HepG2 (cell line): ENCODE results near the gene LAMC3. TPM values are rescaled to one million over a fixed set of nuclear protein-coding genes. Genes with fewer than 3 reads are reported as not detected.
"Not testable (repeated sequence)": the region's sequence is repeated elsewhere in the genome, so short reads cannot be mapped to it uniquely, and the experiment has no call there.

Source experiments
- ATAC-seq: fragments of 200-7000 bp; cut with Tn5 transposase; 3 replicates; pipeline ENCODE4 v1.9.1; 2020; ENCODE audit warnings: mild to moderate bottlenecking, moderate library complexity
- BruUV-seq: library from RNA; stranded (reverse); fragments of 400-500 nt; replicated peaks from 2 replicates; lab custom pipeline; 2021; lab: Mats Ljungman, UMichigan
- CTCF ChIA-PET: fragments of 300-600 bp; formaldehyde crosslinking; extraction: SDS; loops from one replicate; lab custom pipeline; 2021; ENCODE audit warnings: low total read pairs, inconsistent platforms, low intra/inter-chr PET ratio; lab: Yijun Ruan, JAX
- POLR2A ChIA-PET: fragments of 350-600 bp; sonication (Branson Sonifier 250); formaldehyde crosslinking; loops from one replicate; lab custom pipeline; 2020; ENCODE audit warnings: antibody characterized with exemption, inconsistent platforms; lab: Yijun Ruan, JAX
- DNase-seq: peaks from one replicate; pipeline ENCODE4 v3.0.0-alpha.2; 2015; ENCODE audit warnings: low spot score
- FAIRE-seq: peaks from 3 replicates; lab custom pipeline; 2011; peaks lifted over from hg19 to GRCh38; lab: Jason Lieb, UNC
- H2AFZ ChIP-seq: one replicate; pipeline ENCODE4 v1.6.1; 2011; ENCODE audit warnings: low read length, inconsistent platforms
- H3K27ac ChIP-seq: fragments of 300-600 bp; 3 replicates; pipeline ENCODE4 v1.8.0; 2011; ENCODE audit warnings: mixed run types, mild to moderate bottlenecking, mixed read lengths, low read length, inconsistent platforms; ENCODE audit not compliant: insufficient read depth; ENCODE audit errors: extremely low read length
- H3K27me3 ChIP-seq, 2 experiments: fragments of 200-600 bp in 1 of 2; 2 replicates in 1 of 2; 3 replicates in 1 of 2; pipeline versions ENCODE4 v1.6.0 to v1.8.0; 2011; ENCODE audit warnings: low read length in 2 of 2, mild to moderate bottlenecking in 2 of 2, moderate library complexity in 2 of 2, inconsistent platforms in 1 of 2; ENCODE audit not compliant: insufficient read depth in 2 of 2, control insufficient read depth in 1 of 2
- H3K36me3 ChIP-seq, 2 experiments: fragments of 200-600 bp in 1 of 2; replicated peaks in 1 of 2; 2 replicates in 1 of 2; 3 replicates in 1 of 2; pipeline versions ENCODE4 v1.5.1 to v1.8.0; 2011; ENCODE audit warnings: low read length in 2 of 2, inconsistent platforms in 1 of 2; ENCODE audit not compliant: insufficient read depth in 2 of 2, control insufficient read depth in 1 of 2
- H3K4me1 ChIP-seq: 2 replicates; pipeline ENCODE4 v1.5.1; 2012; ENCODE audit warnings: low read length, inconsistent platforms; ENCODE audit not compliant: insufficient read depth
- H3K4me2 ChIP-seq: 2 replicates; pipeline ENCODE4 v1.6.0; 2011; ENCODE audit warnings: low read depth, low read length, inconsistent platforms
- H3K4me3 ChIP-seq, 3 experiments: fragments of 200-600 bp in 1 of 3; sonication (generic), shearing (Covaris generic) in 1 of 3; replicated peaks in 1 of 3; 2 replicates each; pipeline ENCODE4 v1.5.1; 2011 to 2016; ENCODE audit warnings: low read length in 3 of 3, inconsistent platforms in 2 of 3, low read depth in 2 of 3, mild to moderate bottlenecking in 2 of 3, control low read depth in 1 of 3, mixed read lengths in 1 of 3; ENCODE audit not compliant: insufficient read depth in 1 of 3
- H3K79me2 ChIP-seq: one replicate; pipeline ENCODE4 v1.6.1; 2011; ENCODE audit warnings: low read length, inconsistent platforms; ENCODE audit not compliant: insufficient read depth
- H3K9ac ChIP-seq: 2 replicates; pipeline ENCODE4 v1.6.0; 2011; ENCODE audit warnings: mild to moderate bottlenecking, low read depth, low read length, inconsistent platforms; ENCODE audit not compliant: insufficient read depth
- H3K9me3 ChIP-seq: 2 replicates; pipeline ENCODE4 v1.5.1; 2012; ENCODE audit warnings: mild to moderate bottlenecking, low read length
- H4K20me1 ChIP-seq: 2 replicates; pipeline ENCODE4 v1.6.0; 2011; ENCODE audit warnings: inconsistent platforms, mild to moderate bottlenecking, low read length, moderate library complexity; ENCODE audit not compliant: insufficient read depth
- BCLAF1 ChIP-seq: fragments of 450-650 bp; IDR thresholded peaks from 2 replicates; pipeline ENCODE4 v1.6.1; 2017; ENCODE audit warnings: mild to moderate bottlenecking
- POLR2G ChIP-seq: fragments of 200-400 bp; formaldehyde crosslinking; IDR thresholded peaks from 2 replicates; pipeline ENCODE4 v1.6.1; 2018; ENCODE audit warnings: mild to moderate bottlenecking, low read depth, low read length, moderate library complexity
- TFDP2 ChIP-seq: sonication (generic); formaldehyde crosslinking; IDR thresholded peaks from 2 replicates; pipeline ENCODE4 v1.4.0; 2020; ENCODE audit warnings: missing genetic modification reagents
- WGBS: methylation state at CpG from one replicate; pipeline ENCODE4 v1.1.6; 2017; ENCODE audit warnings: low lambda C conversion rate; 5-methylcytosine and 5-hydroxymethylcytosine counted together
- in situ Hi-C: cut with HindIII; loops from 2 replicates; pipeline ENCODE4 v1.10.0; 2017; ENCODE audit warnings: low pct_unique_long_range_greater_than_20kb; ENCODE audit not compliant: extremely low pct_ligation_motif_present
- intact Hi-C: fragments of 100-400 bp; cut with micrococcal nuclease; formaldehyde crosslinking; loops from one replicate; pipeline ENCODE4 v1.10.0; 2022; ENCODE audit not compliant: unreplicated experiment
- polyA plus RNA-seq, 8 experiments: library from polyadenylated mRNA; depleted of rRNA in 3 of 8; stranded (reverse) in 7 of 8; unstranded in 1 of 8; fragments of >200 nt; fragmentation: Illumina TruSeq in 4 of 8; extraction: Trizol in 4 of 8; gene quantifications; 2 replicates each; pipeline versions ENCODE4 v1.2.1 to v1.2.3, GENCODE V29; 2011 to 2016; ENCODE audit warnings: low read depth in 4 of 8, missing spikeins in 1 of 8, mixed read lengths in 1 of 8; ENCODE audit not compliant: insufficient read depth in 1 of 8
- total RNA-seq, 5 experiments: library from RNA; depleted of rRNA; stranded (reverse); fragments of >200 nt; fragmentation: Illumina TruSeq; extraction: Trizol; gene quantifications; 2 replicates each; pipeline ENCODE4 v1.2.3, GENCODE V29; 2016; ENCODE audit warnings: low read depth in 1 of 5

The LAMC3 gene
- total and polyA plus RNA-seq, 2 of the 13 experiments (the other 11 are each of a cell fraction or from before 2014, with no cell fraction given): 0.07 to 0.57 TPM

DNA sequence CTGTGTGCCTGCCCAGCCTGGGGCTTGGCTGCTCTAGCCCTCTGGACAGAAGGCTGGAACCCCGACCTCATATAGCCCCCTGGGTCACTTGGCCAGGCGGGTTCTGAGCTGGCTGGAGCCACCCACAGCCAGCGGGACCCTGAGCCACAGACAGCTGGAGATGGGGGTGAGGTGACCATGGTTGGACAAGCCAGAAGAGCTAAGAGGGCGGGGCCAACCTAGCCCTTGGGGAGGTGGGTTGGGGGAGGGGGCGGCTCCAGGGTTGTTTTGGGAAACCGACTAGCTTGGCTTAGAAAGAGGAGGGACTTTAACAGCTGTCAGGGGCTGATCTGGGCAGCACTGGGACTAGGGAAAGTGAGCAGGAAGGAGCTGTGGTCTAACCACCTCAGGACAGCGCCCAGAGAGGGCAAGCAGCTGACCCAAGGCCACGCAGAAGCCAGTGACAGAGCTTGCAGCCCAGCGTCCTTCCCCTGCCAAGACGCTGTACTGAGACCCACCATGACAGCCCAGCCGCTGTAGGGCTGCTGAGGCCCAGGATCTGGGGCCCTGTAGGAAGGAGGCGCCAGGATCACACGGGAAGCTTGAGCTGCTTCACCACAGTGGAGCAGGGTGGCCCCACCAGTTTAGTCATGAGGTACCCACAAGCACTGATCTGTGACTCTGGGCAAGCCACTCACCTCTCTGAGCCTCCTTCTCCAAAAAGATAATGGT is 89.6 kb downstream of the LAMC3 start (continued):
- TF ChIP-seq BCLAF1 (no peak), TFDP2 (CRISPR knock-in tag) (no peak)

GRCh38 chr9:131099102-131099606 is 90.2 kb downstream of the LAMC3 start:
- in situ Hi-C loops (no loop called here), intact Hi-C loops (no loop called here)
- H2AFZ ChIP-seq: no peak overlapping the region
- no peaks in the 10 kb centered on the region for H3K9me3 ChIP-seq
- ATAC-seq (no peak), DNase-seq (no peak), FAIRE-seq (no peak)
- H3K27me3 ChIP-seq: peaks cover 0 to 23% of the 10 kb centered on the region in 2 experiments; a peak in 3 of 5 replicates
- no peak overlapping the region for H3K27ac ChIP-seq
- H3K4me3 ChIP-seq: no peak overlapping the region
- ChIA-PET CTCF (no interaction called here), POLR2A (interaction anchor here (1.7 to 4.5 kb wide), 2 partner anchors 23 to 26 kb away, joined by 6 to 19 read pairs; partner anchors contain the start of gene NUP214)
- no peaks in the 10 kb centered on the region for H3K36me3 ChIP-seq
- no peaks in the 10 kb centered on the region for H4K20me1 ChIP-seq
- H3K4me2 ChIP-seq: no peak overlapping the region
- 92% methylated on average over 4 of the region's 8 CpGs for WGBS
- no peak for TF ChIP-seq POLR2G
- H3K9ac ChIP-seq: no peak overlapping the region
- no peaks in the 10 kb centered on the region for H3K79me2 ChIP-seq
- no TSS peak for BruUV-seq
- peaks cover 29% of the 10 kb centered on the region for H3K4me1 ChIP-seq

DNA sequence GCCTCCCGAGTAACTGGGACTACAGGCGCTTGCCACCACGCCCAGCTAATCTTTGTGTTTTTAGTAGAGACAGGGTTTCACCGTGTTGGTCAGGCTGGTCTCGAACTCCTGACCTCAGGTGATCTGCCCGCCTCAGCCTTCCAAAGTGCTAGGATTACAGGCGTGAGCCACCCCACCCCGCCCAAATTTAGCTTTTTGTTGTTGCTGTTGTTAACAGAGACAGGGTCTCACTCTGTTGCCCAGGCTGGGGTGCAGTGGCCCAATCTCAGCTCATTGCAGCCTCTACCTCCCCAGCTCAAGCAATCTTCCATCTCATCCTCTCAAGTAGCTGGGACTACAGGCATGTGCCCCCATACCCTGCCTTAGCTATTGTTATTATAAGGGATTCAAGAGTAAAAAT is 90.9 kb downstream of the LAMC3 start:
- H3K4me3 ChIP-seq, H2AFZ ChIP-seq, intact Hi-C loops, H4K20me1 ChIP-seq, H3K9me3 ChIP-seq, H3K36me3 ChIP-seq, ATAC-seq, DNase-seq, CTCF ChIA-PET, H3K27ac ChIP-seq, BruUV-seq, H3K9ac ChIP-seq, in situ Hi-C loops, H3K79me2 ChIP-seq, H3K4me2 ChIP-seq, FAIRE-seq: not testable (repeated sequence)
- POLR2A ChIA-PET: interaction anchor here (1.7 to 4.5 kb wide), 2 partner anchors 22 to 25 kb away, joined by 6 to 19 read pairs; partner anchors contain the start of gene NUP214
- WGBS: 93% methylated on average over 8 of the region's 8 CpGs
- H3K4me1 ChIP-seq: peaks cover 22% of the 10 kb centered on the region
- peaks cover 0 to 16% of the 10 kb centered on the region in 2 experiments; a peak in 2 of 5 replicates for H3K27me3 ChIP-seq
